Heart right ventricle (tissue), 16 donors: ENCODE measurements around the gene LAMA2. TPM values are rescaled to one million over a fixed set of nuclear protein-coding genes. Genes with fewer than 3 reads are reported as not detected.

ENCODE experiments used
- ATAC-seq, 8 donors: fragments of 200-7000 bp; cut with Tn5 transposase; one replicate each; pipeline ENCODE4 v1.9.1; 2020; ENCODE audit warnings: mild to moderate bottlenecking in 8 of 8, moderate library complexity in 8 of 8, moderate number of reproducible peaks in 1 of 8
- DNase-seq, 2 donors: peaks; one replicate each; pipeline ENCODE4 v3.0.0-alpha.2; 2020
- H3K27ac ChIP-seq, 10 donors: fragments of 200-600 bp; sonication (generic) in 2 of 10; one replicate each; pipeline versions ENCODE4 v1.5.0 to v1.8.0; 2020 to 2022; ENCODE audit warnings: mild to moderate bottlenecking in 3 of 10
- H3K27me3 ChIP-seq, 7 donors: fragments of 200-600 bp; one replicate each; pipeline ENCODE4 v1.8.0; 2021 to 2022; ENCODE audit warnings: mild to moderate bottlenecking in 2 of 7
- H3K36me3 ChIP-seq, 9 donors: fragments of 200-600 bp; sonication (generic) in 1 of 9; one replicate each; pipeline versions ENCODE4 v1.5.0 to v1.8.0; 2020 to 2022; ENCODE audit warnings: mild to moderate bottlenecking in 2 of 9
- H3K4me1 ChIP-seq, 9 donors: fragments of 200-600 bp; sonication (generic) in 1 of 9; one replicate each; pipeline versions ENCODE4 v1.5.0 to v1.8.0; 2020 to 2022; ENCODE audit warnings: mild to moderate bottlenecking in 4 of 9
- H3K4me3 ChIP-seq, 10 donors: fragments of 200-600 bp; sonication (generic) in 2 of 10; one replicate each; pipeline versions ENCODE4 v1.5.0 to v1.8.0; 2020 to 2022; ENCODE audit warnings: mild to moderate bottlenecking in 7 of 10, moderate library complexity in 2 of 10
- H3K9me3 ChIP-seq, 11 donors: fragments of 200-600 bp in 10 of 11; sonication (generic) in 2 of 11; one replicate each; pipeline versions ENCODE4 v1.5.0 to v1.8.0; 2013 to 2022; ENCODE audit warnings: mild to moderate bottlenecking in 2 of 11, control low read depth in 1 of 11, moderate library complexity in 1 of 11
- WGBS, 2 donors: extraction: QIAGEN DNeasy Blood & Tissue Kit; methylation state at CpG; one replicate each; pipeline ENCODE4 v1.1.7; 2013; ENCODE audit warnings: inconsistent platforms in 1 of 2; 5-methylcytosine and 5-hydroxymethylcytosine counted together
- intact Hi-C, 10 donors: fragments of 100-400 bp; cut with DNase I; formaldehyde crosslinking; loops; one replicate each; pipeline versions ENCODE4 v1.11.1 to v1.14.2; 2022
- polyA plus RNA-seq, 2 donors: library from polyadenylated mRNA; stranded (reverse); fragments of 200-250 nt; gene quantifications; one replicate each; pipeline ENCODE4 v1.2.3, GENCODE V29; 2013
- total RNA-seq, 10 donors: library from RNA; stranded (reverse); fragmentation: NEBNext Ultra II Directional in 3 of 10; extraction: Animal tissue kit (Norgen Biotek cat#: 25700) in 3 of 10; gene quantifications; one replicate each; pipeline versions ENCODE4 v1.2.1 to v1.2.4, GENCODE V29; 2021 to 2023
- TF ChIP-seq, protein P1 (sequence below), 9 donors: fragments of 200-600 bp; sonication (generic) in 2 of 9; IDR thresholded peaks; one replicate each; pipeline versions ENCODE4 v1.5.0 to v1.8.0; 2021 to 2022; ENCODE audit warnings: antibody characterized with exemption in 9 of 9, mild to moderate bottlenecking in 5 of 9, moderate library complexity in 1 of 9
- donor health status: Arrhythmogenic right ventricular cardiomyopathy.
- donor health status: ischemic (EF 13 %, LVEDD 7.1; RV severe dilation, severe dysfunction).
- donor health status: healthy with polysubstance abuse.
- donor health status: DM: no; HTN: yes; CAD: no.
- donor health status: DM: no; HTN: no; CAD: no.
- donor health status: ischemic (EF 25% LVEDD 6.9; RV normal size, moderate dysfunction).
- donor health status: ischemic (EF 25% LVEDD 5.7; RV mildly dilated, moderate dysfunction).
- donor health status: healthy.
- donor health status: DM: yes; HTN: yes; CAD: no.
- donor health status: Ischemic cardiomyopathy.
- donor health status: ischemic (EF 35%, LVEDD 5.7; RV mildly dilated, moderate dysfunction).
- donor health status: nonischemic (EF 11% LVEDD 7.7; RV severe dilation, severe dysfunction).
- donor health status: DM: yes; HTN: yes; CAD: no.
- donor health status: PGD.
- donor health status: ischemic (EF 29% LVEDD 5.4; RV normal size, mild dysfunction).
- donor health status: nonischemic (EF 23%, LVEDD 6.1; RV moderate dilation, normal function).

Gene LAMA2
- total and polyA plus RNA-seq, 12 donors = 31.1 to 293 (median 223) TPM

DNA sequence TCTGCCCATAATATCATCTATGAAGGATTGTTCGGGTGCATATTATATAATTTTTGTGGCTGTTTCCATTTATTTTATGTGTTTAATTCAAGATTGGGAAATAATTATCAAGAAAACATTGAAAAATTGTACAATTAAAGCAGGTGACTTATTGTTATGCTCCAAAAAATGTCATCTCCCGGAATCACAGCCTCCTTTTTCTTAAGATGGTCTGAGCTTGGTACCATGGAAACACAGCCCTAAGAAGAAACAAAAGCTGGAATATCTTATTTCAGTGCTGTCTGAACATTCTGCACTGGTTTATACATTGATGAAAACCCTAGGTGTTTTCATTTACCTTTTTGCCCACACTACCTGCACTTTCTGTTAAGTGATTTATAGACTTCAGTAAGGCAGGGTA lies 459.9 kb downstream of the LAMA2 start:
- ATAC-seq = no peak
- no peaks in the 10 kb centered on the region for H3K9me3 ChIP-seq
- H3K4me1 ChIP-seq = peaks cover 0 to 29% (median 10%) of the 10 kb centered on the region in 9 donors
- no peaks in the 10 kb centered on the region for H3K27me3 ChIP-seq
- H3K4me3 ChIP-seq = no peak overlapping the region
- H3K36me3 ChIP-seq = peaks cover 0 to 55% (median 0%) of the 10 kb centered on the region in 9 donors
- 91 to 98% methylated on average over 2 of the region's 2 CpGs for WGBS, 2 donors
- no peak for DNase-seq
- intact Hi-C loops = no loop called here
- TF ChIP-seq, protein P1, sequence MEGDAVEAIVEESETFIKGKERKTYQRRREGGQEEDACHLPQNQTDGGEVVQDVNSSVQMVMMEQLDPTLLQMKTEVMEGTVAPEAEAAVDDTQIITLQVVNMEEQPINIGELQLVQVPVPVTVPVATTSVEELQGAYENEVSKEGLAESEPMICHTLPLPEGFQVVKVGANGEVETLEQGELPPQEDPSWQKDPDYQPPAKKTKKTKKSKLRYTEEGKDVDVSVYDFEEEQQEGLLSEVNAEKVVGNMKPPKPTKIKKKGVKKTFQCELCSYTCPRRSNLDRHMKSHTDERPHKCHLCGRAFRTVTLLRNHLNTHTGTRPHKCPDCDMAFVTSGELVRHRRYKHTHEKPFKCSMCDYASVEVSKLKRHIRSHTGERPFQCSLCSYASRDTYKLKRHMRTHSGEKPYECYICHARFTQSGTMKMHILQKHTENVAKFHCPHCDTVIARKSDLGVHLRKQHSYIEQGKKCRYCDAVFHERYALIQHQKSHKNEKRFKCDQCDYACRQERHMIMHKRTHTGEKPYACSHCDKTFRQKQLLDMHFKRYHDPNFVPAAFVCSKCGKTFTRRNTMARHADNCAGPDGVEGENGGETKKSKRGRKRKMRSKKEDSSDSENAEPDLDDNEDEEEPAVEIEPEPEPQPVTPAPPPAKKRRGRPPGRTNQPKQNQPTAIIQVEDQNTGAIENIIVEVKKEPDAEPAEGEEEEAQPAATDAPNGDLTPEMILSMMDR (IDR thresholded peaks at IDR 0.05) = no peak
- H3K27ac ChIP-seq = peak overlapping the region in 4 of 10 donors; percentile 1 to 49 (median 24)

GRCh38 chr6:129344379-129344778 lies 461.4 kb downstream of the LAMA2 start:
- H3K4me1 ChIP-seq = peaks cover 0 to 29% (median 10%) of the 10 kb centered on the region in 9 donors
- H3K4me3 ChIP-seq = no peak overlapping the region
- H3K27ac ChIP-seq = peak overlapping the region in 4 of 10 donors; percentile 1 to 37 (median 26)
- H3K9me3 ChIP-seq = no peaks in the 10 kb centered on the region
- WGBS, 2 donors = 90 to 92% methylated on average over 3 of the region's 3 CpGs
- ATAC-seq (no peak), DNase-seq (no peak)
- TF ChIP-seq, protein P1 (IDR thresholded peaks at IDR 0.05) = no peak
- H3K27me3 ChIP-seq = no peaks in the 10 kb centered on the region
- intact Hi-C loops = no loop called here
- peaks cover 0 to 46% (median 4%) of the 10 kb centered on the region in 9 donors for H3K36me3 ChIP-seq

DNA sequence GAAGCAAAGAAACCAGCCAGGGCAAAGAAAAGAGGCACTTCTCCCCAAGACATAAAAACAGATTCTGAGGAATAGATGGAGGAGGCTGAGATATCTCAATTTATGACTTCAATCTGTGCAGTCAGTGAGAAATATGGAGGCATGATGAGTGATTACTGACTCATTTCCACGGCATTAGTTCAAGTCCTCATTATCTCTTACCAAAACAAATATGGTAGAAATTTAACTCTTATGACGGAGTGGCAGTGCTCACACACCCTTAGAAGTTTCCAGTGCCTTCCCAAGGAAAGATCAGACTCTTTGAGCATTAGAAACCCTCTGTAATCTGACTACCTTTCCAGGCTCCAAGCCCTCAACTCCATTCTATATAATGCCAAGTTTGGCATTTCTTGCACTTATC lies 463.0 kb downstream of the LAMA2 start:
- peaks cover 0 to 60% (median 4%) of the 10 kb centered on the region in 9 donors for H3K36me3 ChIP-seq
- intact Hi-C loops = no loop called here
- ATAC-seq = no peak

DNA sequence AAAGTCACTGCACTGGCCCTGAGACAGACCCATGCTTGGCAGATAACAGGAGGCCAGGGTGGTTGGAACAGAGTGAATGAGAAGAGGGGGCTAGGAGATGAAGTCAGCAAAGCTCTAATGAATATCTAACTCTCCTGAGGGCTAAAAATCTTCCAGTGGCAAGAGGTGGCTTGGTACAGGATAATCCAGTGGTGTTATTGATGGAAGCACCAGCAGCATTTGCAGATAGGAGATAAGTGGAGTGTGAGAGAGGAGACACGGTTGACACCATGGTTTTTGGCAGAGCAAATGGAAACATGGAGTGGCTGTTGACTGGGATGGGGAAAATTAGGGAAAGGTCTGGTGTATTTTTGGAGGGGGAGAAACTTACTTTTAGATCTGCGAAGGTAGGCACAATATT lies 464.0 kb downstream of the LAMA2 start:
- H3K27ac ChIP-seq = peak overlapping the region in 7 of 10 donors; percentile 38 to 83 (median 59)
- TF ChIP-seq, protein P1 (IDR thresholded peaks at IDR 0.05) = no peak
- no peaks in the 10 kb centered on the region for H3K9me3 ChIP-seq
- peak in 1 of 2 donors; percentile 42 for DNase-seq
- WGBS, 2 donors = 45 to 50% methylated on average over 2 of the region's 2 CpGs
- H3K36me3 ChIP-seq = peaks cover 0 to 65% (median 4%) of the 10 kb centered on the region in 9 donors
- peak; percentile 59 to 94 (median 88) for ATAC-seq
- peaks cover 0 to 34% (median 14%) of the 10 kb centered on the region in 9 donors for H3K4me1 ChIP-seq
- H3K4me3 ChIP-seq = no peak overlapping the region
- intact Hi-C loops = no loop called here
- H3K27me3 ChIP-seq = no peaks in the 10 kb centered on the region

More for the DNA sequence above, 463.0 kb downstream of the LAMA2 start:
- TF ChIP-seq, protein P1 (IDR thresholded peaks at IDR 0.05) = no peak
- no peak overlapping the region for H3K4me3 ChIP-seq
- DNase-seq = no peak
- H3K9me3 ChIP-seq = no peaks in the 10 kb centered on the region
- H3K27me3 ChIP-seq = no peaks in the 10 kb centered on the region
- H3K27ac ChIP-seq = peak overlapping the region in 7 of 10 donors; percentile 26 to 83 (median 56)
- peaks cover 0 to 34% (median 15%) of the 10 kb centered on the region in 9 donors for H3K4me1 ChIP-seq
- 47 to 52% methylated on average over 2 of the region's 2 CpGs for WGBS, 2 donors
